Panc1 (cell line): ENCODE measurements around the gene CEACAM5.

Experiments
- POLR2AphosphoS5 ChIP-seq: IDR thresholded peaks from 2 replicates; pipeline ENCODE4 v1.6.1; 2012; ENCODE audit warnings: mild to moderate bottlenecking, low read depth, low read length, moderate library complexity
- TF ChIP-seq, protein P1 (sequence below): fragments of 450-650 bp; IDR thresholded peaks from 2 replicates; pipeline ENCODE4 v1.5.1; 2017; ENCODE audit warnings: mild to moderate bottlenecking

DNA sequence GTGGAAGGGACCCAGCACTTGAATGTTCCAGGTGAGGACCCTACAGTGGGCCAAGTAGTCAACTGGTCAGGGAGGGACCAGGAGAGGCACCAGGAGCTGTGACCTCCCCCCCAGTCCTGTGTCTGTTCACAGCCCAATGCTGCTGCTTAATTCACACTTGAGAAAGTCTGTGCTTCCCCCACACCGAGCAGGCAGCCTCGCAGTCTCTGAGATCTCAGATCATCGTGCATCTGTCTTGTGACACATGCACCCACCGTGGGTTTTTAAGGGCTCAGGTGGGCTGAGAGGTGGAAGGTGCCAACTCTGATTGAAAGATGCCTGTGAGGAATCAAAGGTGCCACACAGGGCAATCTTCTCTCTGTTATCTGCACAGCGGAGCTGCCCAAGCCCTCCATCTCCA is 6.2 kb downstream of the CEACAM5 start:
- no peak for TF ChIP-seq POLR2AphosphoS5
- TF ChIP-seq, protein P1, sequence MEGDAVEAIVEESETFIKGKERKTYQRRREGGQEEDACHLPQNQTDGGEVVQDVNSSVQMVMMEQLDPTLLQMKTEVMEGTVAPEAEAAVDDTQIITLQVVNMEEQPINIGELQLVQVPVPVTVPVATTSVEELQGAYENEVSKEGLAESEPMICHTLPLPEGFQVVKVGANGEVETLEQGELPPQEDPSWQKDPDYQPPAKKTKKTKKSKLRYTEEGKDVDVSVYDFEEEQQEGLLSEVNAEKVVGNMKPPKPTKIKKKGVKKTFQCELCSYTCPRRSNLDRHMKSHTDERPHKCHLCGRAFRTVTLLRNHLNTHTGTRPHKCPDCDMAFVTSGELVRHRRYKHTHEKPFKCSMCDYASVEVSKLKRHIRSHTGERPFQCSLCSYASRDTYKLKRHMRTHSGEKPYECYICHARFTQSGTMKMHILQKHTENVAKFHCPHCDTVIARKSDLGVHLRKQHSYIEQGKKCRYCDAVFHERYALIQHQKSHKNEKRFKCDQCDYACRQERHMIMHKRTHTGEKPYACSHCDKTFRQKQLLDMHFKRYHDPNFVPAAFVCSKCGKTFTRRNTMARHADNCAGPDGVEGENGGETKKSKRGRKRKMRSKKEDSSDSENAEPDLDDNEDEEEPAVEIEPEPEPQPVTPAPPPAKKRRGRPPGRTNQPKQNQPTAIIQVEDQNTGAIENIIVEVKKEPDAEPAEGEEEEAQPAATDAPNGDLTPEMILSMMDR = no peak
